ENCODE results near the gene CASP2.

CASP2 gene

DNA sequence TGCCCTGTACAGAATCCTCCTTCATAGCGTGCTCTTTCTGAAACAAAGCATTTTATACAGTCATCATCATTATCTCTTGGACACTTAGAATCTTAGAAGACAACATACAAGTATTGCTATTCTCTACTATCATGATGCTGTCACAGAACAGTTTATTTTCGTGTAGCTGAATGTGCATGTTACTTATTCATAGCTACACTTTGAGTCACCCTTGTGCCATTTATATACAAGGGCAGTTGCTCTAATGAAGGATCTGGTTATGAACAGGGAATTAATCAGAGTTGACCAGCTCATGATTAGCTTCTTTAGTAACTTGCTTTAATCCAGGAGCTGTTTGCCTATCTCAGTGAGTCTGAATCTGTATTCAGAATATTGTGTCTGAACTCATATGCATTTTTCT lies 11.2 kb downstream of the CASP2 start:
- DNase-seq = no peak

- peak; percentile 24 for DNase-seq
Observed at GRCh38 chr7:143299840-143300239, 11.7 kb downstream of the CASP2 start.

DNA sequence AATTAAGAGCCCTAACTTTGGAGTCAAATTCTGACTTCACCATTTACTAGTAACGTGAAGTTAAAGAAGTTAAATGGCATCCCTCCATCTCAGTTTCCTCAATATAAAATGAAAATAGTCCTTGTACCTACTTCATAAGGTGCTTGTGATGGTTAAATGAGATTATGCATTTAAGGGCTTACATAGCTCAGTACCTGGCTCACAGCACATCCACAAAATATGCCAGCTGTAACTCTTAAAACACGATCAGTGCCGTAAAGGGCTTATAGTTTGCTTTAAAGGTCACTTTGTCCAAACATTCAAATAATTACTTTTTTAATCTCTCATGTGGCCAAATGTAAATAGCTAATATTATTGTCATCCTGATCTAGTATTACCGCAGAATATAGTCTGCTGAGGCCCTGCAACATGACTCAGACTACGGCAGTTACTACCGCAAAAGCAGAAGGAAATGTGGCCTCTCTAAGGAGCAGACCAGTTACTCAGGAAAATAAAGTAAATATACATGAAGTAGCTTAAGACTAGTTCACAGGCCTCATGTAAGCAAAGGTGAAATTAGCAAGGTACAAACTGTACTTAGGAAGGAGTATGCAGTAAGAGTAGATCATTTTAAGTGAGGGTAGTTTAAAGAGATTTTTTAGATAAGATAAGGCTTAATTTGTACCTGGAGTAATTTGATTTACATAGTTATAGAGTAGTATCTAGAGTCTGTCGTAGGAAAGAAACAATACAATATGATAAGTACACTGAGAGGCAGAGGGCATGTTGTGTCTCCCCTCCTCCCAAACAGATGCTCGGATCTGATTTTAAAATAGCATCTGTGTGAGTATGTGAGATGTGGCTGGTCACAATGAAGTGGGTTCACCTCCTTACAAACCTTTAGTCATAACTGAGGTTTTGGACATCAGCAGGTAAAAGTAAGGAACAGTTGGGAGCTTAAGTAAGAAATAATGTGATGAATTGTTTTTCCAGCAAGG lies 13.1 kb downstream of the CASP2 start:
- DNase-seq = no peak

GRCh38 chr7:143303733-143304132 lies 15.6 kb downstream of the CASP2 start:
- DNase-seq = no peak

DNA sequence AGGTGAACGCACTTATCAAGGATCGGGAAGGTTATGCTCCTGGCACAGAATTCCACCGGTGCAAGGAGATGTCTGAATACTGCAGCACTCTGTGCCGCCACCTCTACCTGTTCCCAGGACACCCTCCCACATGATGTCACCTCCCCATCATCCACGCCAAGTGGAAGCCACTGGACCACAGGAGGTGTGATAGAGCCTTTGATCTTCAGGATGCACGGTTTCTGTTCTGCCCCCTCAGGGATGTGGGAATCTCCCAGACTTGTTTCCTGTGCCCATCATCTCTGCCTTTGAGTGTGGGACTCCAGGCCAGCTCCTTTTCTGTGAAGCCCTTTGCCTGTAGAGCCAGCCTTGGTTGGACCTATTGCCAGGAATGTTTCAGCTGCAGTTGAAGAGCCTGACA lies 16.8 kb downstream of the CASP2 start:
- no peak for DNase-seq

GRCh38 chr7:143305423-143306070 lies 17.4 kb downstream of the CASP2 start:
- no peak for DNase-seq

GRCh38 chr7:143308632-143309031 lies 20.5 kb downstream of the CASP2 start:
- DNase-seq = no peak

DNA sequence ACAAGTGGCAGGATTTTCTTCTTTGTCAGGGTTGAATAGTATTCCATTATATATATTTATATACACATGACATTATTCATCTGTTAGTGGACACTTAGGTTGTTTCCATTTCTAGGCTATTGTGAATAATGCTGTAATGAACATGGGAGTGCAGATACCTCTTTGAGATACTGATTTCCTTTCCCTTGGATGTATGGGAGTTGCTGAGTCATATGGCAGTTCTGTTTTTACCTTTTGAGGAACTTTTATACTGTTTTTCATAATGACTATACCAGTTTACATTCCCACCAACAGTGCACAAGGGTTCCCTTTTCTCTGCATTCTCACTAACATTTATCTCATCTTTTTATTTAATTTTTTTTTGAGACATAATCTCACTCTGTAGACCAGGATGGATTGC lies 26.0 kb downstream of the CASP2 start:
- no peak for DNase-seq

DNA sequence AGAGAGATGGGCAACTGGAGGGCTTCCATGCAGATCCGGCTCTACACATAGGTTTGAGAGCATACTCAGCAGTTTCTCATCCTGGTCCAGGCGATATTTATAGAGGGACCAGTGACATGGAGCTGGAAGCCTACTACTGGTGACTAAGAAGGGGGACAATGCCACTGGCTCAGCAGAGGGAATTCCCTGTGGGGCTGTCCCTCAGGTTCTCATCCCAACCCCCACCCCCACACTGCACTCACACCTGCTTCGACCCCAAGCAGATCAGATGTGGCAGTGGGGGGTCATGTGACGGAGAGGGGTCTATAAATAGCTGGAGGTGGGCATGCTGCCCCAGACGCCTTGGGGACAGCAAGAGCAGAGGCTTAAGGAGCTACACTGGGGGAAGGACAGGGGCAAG lies 27.6 kb downstream of the CASP2 start, which contains the start of gene CLCN1:
Gene CLCN1 (plus strand): TSS at position 336 of the 400 bp plus-strand sequence. CDS start 102 bp downstream, outside the sequence.
- DNase-seq = no peak

DNA sequence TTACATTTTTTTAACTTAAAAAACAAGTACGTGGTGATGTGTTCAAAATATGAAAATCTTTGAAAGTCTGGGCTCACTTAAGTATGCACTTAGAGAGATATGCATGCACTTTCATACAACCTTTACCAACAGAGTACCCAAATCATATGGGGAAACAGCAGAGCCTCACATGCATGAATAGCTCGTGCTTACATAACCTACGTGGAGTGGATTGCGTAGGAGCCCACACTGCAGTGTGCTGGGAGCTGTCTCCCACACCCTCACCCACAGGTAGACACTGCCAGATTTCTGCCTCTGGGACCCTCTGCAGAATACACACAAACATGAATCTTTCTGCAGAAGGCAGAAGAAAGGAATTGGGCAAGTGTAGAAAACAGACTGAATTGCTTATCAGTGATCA lies 28.3 kb downstream of the CASP2 start:
- DNase-seq = no peak

- no peak for DNase-seq
Observed at GRCh38 chr7:143318661-143319060, 30.5 kb downstream of the CASP2 start.

DNA sequence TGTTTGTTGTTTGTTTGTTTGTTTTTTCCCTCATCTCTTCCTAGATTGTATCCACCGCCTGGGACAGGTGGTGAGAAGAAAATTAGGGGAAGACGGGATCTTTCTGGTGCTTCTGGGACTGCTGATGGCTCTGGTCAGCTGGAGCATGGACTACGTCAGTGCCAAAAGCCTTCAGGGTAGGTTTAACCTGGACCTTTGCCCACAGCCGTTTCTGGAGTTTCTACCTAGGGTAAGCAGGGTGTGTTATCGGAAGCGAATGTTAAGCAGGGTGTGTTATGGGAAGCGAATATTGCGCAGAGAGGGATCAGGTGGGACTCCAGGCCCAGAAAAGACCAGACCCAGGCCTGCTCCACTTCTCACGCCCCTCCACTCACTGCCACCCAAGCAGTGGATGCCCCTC lies 32.5 kb downstream of the CASP2 start:
- DNase-seq = no peak

DNA sequence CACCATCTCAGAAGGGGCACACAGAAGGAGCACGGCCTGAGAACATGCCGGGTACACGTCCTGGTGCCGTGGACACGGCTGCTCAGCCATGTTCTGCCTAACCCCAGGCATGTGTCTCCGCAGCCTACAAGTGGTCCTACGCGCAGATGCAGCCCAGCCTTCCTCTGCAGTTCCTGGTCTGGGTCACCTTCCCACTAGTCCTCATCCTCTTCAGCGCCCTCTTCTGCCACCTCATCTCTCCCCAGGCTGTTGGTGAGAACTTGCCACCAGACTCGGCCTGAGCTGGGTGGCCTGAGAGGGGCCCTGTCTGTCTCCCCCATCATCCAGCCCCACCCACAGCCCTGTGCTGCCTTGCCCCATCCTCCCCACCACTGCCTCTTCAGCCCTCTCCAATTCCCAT lies 33.1 kb downstream of the CASP2 start:
- no peak for DNase-seq

- no peak for DNase-seq
Observed at GRCh38 chr7:143321734-143322133, 33.6 kb downstream of the CASP2 start.

DNA sequence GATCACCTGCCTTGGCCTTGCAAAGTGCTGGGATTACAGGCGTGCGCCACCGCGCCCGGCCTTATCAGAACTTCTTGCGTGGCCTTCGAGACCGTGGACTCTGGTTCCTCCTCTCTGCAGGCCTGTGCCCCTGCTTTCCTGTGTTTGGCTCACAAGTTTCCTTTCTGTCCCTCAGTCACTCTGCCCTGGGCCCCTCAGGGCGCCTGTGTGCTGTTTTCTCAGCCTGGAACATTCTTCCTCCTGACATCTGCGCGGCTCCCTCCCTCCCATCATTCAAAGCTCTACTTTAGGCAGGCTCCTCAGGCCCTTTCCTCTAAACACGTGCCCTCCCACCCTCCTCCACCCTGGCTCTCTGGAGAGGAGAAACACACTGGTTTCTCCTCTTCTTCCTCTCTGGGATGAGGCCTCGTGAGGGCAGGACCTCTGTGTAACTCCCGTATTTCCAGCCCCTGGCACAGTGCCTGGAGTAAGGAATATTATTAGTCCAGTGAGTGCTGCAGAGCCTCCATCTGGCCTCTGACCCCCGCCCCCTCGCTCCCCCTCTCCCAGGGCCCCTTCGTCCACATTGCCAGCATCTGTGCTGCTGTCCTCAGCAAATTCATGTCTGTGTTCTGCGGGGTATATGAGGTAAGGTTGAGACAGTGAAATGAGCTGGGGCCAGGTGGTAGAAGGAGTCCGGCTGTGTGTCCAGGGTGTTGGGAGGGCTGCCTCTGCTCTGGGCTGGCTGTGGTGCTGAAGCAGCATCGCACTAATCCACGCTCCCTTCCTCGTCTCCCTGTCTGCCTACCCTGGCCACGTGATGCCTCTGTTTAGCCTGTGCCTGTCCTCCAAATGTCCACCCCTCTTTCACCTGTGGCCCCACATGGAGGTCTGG lies 34.8 kb downstream of the CASP2 start:
- no peak for DNase-seq

- DNase-seq = no peak
Observed at GRCh38 chr7:143323653-143324052, 35.5 kb downstream of the CASP2 start.

- DNase-seq = no peak
Observed at GRCh38 chr7:143325240-143325639, 37.1 kb downstream of the CASP2 start.

- no peak for DNase-seq
Observed at GRCh38 chr7:143327903-143328302, 39.8 kb downstream of the CASP2 start.

- no peak for DNase-seq
Observed at GRCh38 chr7:143329471-143330170, 41.5 kb downstream of the CASP2 start.

GRCh38 chr7:143331179-143331801 lies 43.1 kb downstream of the CASP2 start:
- DNase-seq = no peak

DNA sequence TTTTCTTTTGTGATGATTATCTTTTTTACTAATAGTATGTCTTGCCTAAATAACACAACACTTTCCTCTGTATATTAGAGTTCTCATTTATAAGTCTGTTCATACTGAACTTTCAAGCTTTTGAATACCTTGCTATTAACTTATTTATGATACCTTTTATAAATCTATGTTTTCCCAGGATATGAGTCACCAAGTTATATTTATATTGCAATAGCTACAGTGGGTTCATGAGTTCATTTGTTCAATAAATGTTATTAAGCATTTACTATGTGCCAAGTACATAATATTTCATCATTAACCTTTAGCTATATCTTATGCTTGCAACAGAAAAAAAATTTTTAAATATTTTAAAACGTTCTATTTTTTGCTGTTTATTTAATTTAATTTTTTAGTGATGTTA lies 46.1 kb downstream of the CASP2 start:
- DNase-seq = no peak

DNA sequence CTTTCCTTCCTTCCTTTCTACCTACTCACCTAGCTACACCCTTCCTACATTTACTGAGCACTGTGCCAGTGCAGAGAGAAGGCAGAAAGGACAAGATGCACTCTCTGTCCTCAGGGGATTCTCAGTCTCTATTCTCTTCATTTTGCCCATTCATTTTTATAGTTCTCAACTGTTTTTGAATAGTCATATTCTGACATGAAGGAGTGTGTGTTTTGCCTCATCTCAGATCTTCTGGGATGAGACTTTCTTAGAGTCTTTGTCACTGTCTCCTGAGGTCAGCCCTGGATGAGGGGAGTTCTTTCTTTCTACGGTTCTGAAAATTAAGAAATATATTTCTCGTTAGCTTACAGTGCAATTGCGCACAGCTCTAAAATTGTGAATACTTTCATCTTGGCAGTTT lies 49.1 kb downstream of the CASP2 start:
- no peak for DNase-seq

Data from NCI-H146 (cell line).